H9 (cell line): ENCODE results near the gene GPC3. TPM values are rescaled to one million over a fixed set of nuclear protein-coding genes. Genes with fewer than 3 reads are reported as not detected.

Experiments
- DNase-seq: peaks from one replicate; pipeline ENCODE4 v3.0.0-alpha.2; 2017
- H2AFZ ChIP-seq: one replicate; pipeline ENCODE4 v1.6.1; 2013; ENCODE audit warnings: mild to moderate bottlenecking, low read length, control low read depth, moderate library complexity
- H2AK5ac ChIP-seq: 2 replicates; pipeline ENCODE4 v1.6.1; 2013; ENCODE audit warnings: low read length, control low read depth, mixed read lengths; ENCODE audit not compliant: insufficient read length
- H2BK120ac ChIP-seq: one replicate; pipeline ENCODE4 v1.6.1; 2013; ENCODE audit warnings: low read depth, mild to moderate bottlenecking, low read length, control low read depth, inconsistent platforms; ENCODE audit not compliant: poor library complexity, severe bottlenecking
- H2BK12ac ChIP-seq: 2 replicates; pipeline ENCODE4 v1.6.1; 2013; ENCODE audit warnings: low read length, control low read depth, mixed read lengths, low read depth; ENCODE audit not compliant: insufficient read length
- H2BK15ac ChIP-seq: 2 replicates; pipeline ENCODE4 v1.6.1; 2013; ENCODE audit warnings: low read depth, low read length, control low read depth
- H2BK20ac ChIP-seq: one replicate; pipeline ENCODE4 v1.6.1; 2013; ENCODE audit warnings: low read depth, mild to moderate bottlenecking, low read length, control low read depth, inconsistent platforms; ENCODE audit not compliant: poor library complexity, severe bottlenecking
- H2BK5ac ChIP-seq: 2 replicates; pipeline ENCODE4 v1.6.1; 2013; ENCODE audit warnings: low read length, control low read depth, mixed read lengths; ENCODE audit not compliant: insufficient read length
- H3K14ac ChIP-seq: 2 replicates; pipeline ENCODE4 v1.6.1; 2013; ENCODE audit warnings: low read length, control low read depth; ENCODE audit not compliant: insufficient read depth
- H3K18ac ChIP-seq: 2 replicates; pipeline ENCODE4 v1.6.1; 2013; ENCODE audit warnings: low read depth, mild to moderate bottlenecking, mixed read lengths, low read length, control low read depth; ENCODE audit not compliant: insufficient read length
- H3K23ac ChIP-seq: 2 replicates; pipeline ENCODE4 v1.6.1; 2013; ENCODE audit warnings: low read length, control low read depth, mixed read lengths, low read depth; ENCODE audit not compliant: insufficient read length
- H3K23me2 ChIP-seq: 2 replicates; pipeline ENCODE4 v1.6.1; 2013; ENCODE audit warnings: low read depth, mild to moderate bottlenecking, mixed read lengths, low read length, control low read depth; ENCODE audit not compliant: insufficient read length, poor library complexity, severe bottlenecking
- H3K27ac ChIP-seq: 2 replicates; pipeline ENCODE4 v1.5.1; 2013; ENCODE audit warnings: low read length, control low read depth, mixed read lengths, low read depth; ENCODE audit not compliant: insufficient read length
- H3K27me3 ChIP-seq: 2 replicates; pipeline ENCODE4 v1.6.1; 2013; ENCODE audit warnings: low read length, control low read depth, inconsistent platforms; ENCODE audit not compliant: insufficient read depth
- H3K4ac ChIP-seq: 2 replicates; pipeline ENCODE4 v1.6.1; 2013; ENCODE audit warnings: low read depth, mild to moderate bottlenecking, control low read depth, inconsistent platforms, low read length, moderate library complexity
- H3K4me1 ChIP-seq: 2 replicates; pipeline ENCODE4 v1.6.1; 2013; ENCODE audit warnings: low read length, control low read depth, inconsistent platforms; ENCODE audit not compliant: insufficient read depth
- H3K4me2 ChIP-seq: 2 replicates; pipeline ENCODE4 v1.6.1; 2013; ENCODE audit warnings: low read length, control low read depth, mixed read lengths; ENCODE audit not compliant: insufficient read length, insufficient read depth
- H3K56ac ChIP-seq: 2 replicates; pipeline ENCODE4 v1.6.1; 2013; ENCODE audit warnings: low read depth, mild to moderate bottlenecking, mixed read lengths, low read length, control low read depth; ENCODE audit not compliant: insufficient read length
- H3K79me1 ChIP-seq: 2 replicates; pipeline ENCODE4 v1.6.1; 2013; ENCODE audit warnings: low read depth, mild to moderate bottlenecking, moderate library complexity, low read length, control low read depth, inconsistent platforms; ENCODE audit not compliant: insufficient read depth, poor library complexity, severe bottlenecking
- H3K79me2 ChIP-seq: 2 replicates; pipeline ENCODE4 v1.6.1; 2013; ENCODE audit warnings: low read length, control low read depth, inconsistent platforms; ENCODE audit not compliant: insufficient read depth
- H3K9ac ChIP-seq: 2 replicates; pipeline ENCODE4 v1.6.1; 2013; ENCODE audit warnings: low read length, control low read depth, mixed read lengths; ENCODE audit not compliant: insufficient read length; ENCODE audit errors: extremely low read depth
- H3K9me3 ChIP-seq: one replicate; pipeline ENCODE4 v1.6.1; 2013; ENCODE audit warnings: low read depth, low read length, inconsistent platforms; ENCODE audit not compliant: control insufficient read depth
- H3T11ph ChIP-seq: one replicate; pipeline ENCODE4 v1.6.1; 2013; ENCODE audit warnings: mild to moderate bottlenecking, low read length, control low read depth, inconsistent platforms
- H4K20me1 ChIP-seq: one replicate; pipeline ENCODE4 v1.6.1; 2013; ENCODE audit not compliant: control insufficient read depth, insufficient read length, insufficient read depth
- H4K5ac ChIP-seq: 2 replicates; pipeline ENCODE4 v1.6.1; 2013; ENCODE audit warnings: low read depth, mild to moderate bottlenecking, mixed read lengths, low read length, control low read depth; ENCODE audit not compliant: insufficient read length
- H4K8ac ChIP-seq: replicated peaks from 2 replicates; pipeline ENCODE4 v1.6.1; 2013; ENCODE audit warnings: low read length, control low read depth, mixed read lengths, low read depth; ENCODE audit not compliant: insufficient read length
- H4K91ac ChIP-seq: 2 replicates; pipeline ENCODE4 v1.6.1; 2013; ENCODE audit warnings: low read depth, mild to moderate bottlenecking, moderate library complexity, mixed read lengths, low read length, control low read depth; ENCODE audit not compliant: insufficient read length
- H3K27ac Mint-ChIP-seq, 3 experiments: 2 replicates in 2 of 3; 3 replicates in 1 of 3; pipeline ENCODE4 v1.8.0; 2020 to 2021; ENCODE audit warnings: mixed read lengths in 3 of 3, mild to moderate bottlenecking in 1 of 3, moderate library complexity in 1 of 3
- H3K27me3 Mint-ChIP-seq: 2 replicates; pipeline ENCODE4 v1.8.0; 2021; ENCODE audit warnings: low read depth, mild to moderate bottlenecking, moderate library complexity, mixed read lengths
- H3K36me3 Mint-ChIP-seq, 3 experiments: 2 replicates in 2 of 3; 3 replicates in 1 of 3; pipeline ENCODE4 v1.8.0; 2020 to 2021; ENCODE audit warnings: low read depth in 3 of 3, mixed read lengths in 3 of 3; ENCODE audit not compliant: insufficient read depth in 1 of 3
- H3K4me1 Mint-ChIP-seq, 2 experiments: 2 replicates each; pipeline ENCODE4 v1.8.0; 2020; ENCODE audit warnings: mixed read lengths in 2 of 2
- H3K4me3 Mint-ChIP-seq, 2 experiments: 2 replicates in 1 of 2; 3 replicates in 1 of 2; pipeline ENCODE4 v1.8.0; 2020 to 2021; ENCODE audit warnings: mild to moderate bottlenecking in 2 of 2, mixed read lengths in 2 of 2, moderate library complexity in 1 of 2
- H3K9me3 Mint-ChIP-seq, 2 experiments: 2 replicates in 1 of 2; 3 replicates in 1 of 2; pipeline ENCODE4 v1.8.0; 2020; ENCODE audit warnings: mild to moderate bottlenecking in 2 of 2, mixed read lengths in 2 of 2, moderate library complexity in 1 of 2
- CTCF ChIP-seq: fragments of 200-600 bp; sonication (generic); conservative IDR thresholded peaks from 3 replicates; pipeline ENCODE4 v1.8.0; 2021; ENCODE audit warnings: antibody characterized with exemption, mild to moderate bottlenecking
- WGBS: extraction: QIAGEN DNeasy Blood & Tissue Kit; methylation state at CpG from one replicate; pipeline ENCODE4 v1.1.7; 2013; ENCODE audit warnings: missing lambda C conversion rate, low lambda C conversion rate, mixed read lengths; ENCODE audit not compliant: insufficient read length; ENCODE audit errors: extremely low coverage; 5-methylcytosine and 5-hydroxymethylcytosine counted together
- total RNA-seq: library from RNA; stranded (reverse); gene quantifications from 2 replicates; pipeline ENCODE4 v1.2.1, GENCODE V29; 2021

GPC3 gene
- total RNA-seq, 1 experiment from 2014 or later = 108 TPM

DNA sequence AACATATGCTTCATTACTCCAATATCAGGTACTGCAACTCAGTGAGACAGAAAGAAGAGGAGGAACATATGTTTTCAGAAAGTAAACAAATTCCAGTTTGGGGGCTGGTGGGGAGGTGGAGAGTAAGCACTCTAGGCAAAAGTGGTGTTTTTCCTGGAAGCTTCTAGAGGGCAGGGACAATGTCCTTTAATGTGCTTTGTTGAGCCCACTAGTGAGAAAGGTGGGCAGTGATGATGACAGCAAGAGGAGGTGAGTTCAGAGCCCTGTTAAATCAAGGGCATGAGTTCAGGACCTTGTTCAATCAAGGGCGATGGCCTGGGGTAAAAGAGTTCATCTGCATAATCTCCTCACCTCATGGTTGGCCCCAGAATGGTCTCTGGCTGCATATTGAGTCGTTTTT is 38.4 kb downstream of the GPC3 start:
- Histone ChIP-seq H3K14ac (no peak overlapping the region), H2AFZ (no peak overlapping the region), H4K20me1 (no peaks in the 10 kb centered on the region), H2BK5ac (no peak overlapping the region), H3K79me1 (no peaks in the 10 kb centered on the region), H3K23ac (no peak overlapping the region), H3T11ph (no peak overlapping the region), H2AK5ac (no peak overlapping the region), H4K5ac (no peak overlapping the region), H2BK120ac (no peak overlapping the region), H3K4me2 (no peak overlapping the region), H3K9ac (no peak overlapping the region), H3K4me1 (no peaks in the 10 kb centered on the region), H3K56ac (no peak overlapping the region), H3K27me3 (no peaks in the 10 kb centered on the region), H3K4ac (no peak overlapping the region), H3K9me3 (no peaks in the 10 kb centered on the region), H2BK12ac (no peak overlapping the region), H3K23me2 (no peaks in the 10 kb centered on the region), H3K27ac (no peak overlapping the region), H3K18ac (no peak overlapping the region), H4K91ac (no peak overlapping the region), H3K79me2 (no peaks in the 10 kb centered on the region), H4K8ac (no peak overlapping the region), H2BK15ac (no peak overlapping the region), H2BK20ac (no peak overlapping the region)
- WGBS = no CpG with 5 or more reads among the region's 2 CpGs
- Mint-ChIP-seq H3K27me3 (no peaks in the 10 kb centered on the region), H3K27ac (no peak overlapping the region; a peak in 1 of 7 replicates), H3K4me3 (no peak overlapping the region; a peak in 1 of 5 replicates), H3K4me1 (peaks cover 23 to 24% of the 10 kb centered on the region in 2 experiments), H3K36me3 (peaks cover 5 to 31% (median 5%) of the 10 kb centered on the region in 3 experiments; a peak in 5 of 7 replicates), H3K9me3 (no peaks in the 10 kb centered on the region)
- TF ChIP-seq CTCF = no peak
- DNase-seq = no peak
